GM18507 (cell line): Measurements from ENCODE around the gene MAPK8IP2.
A peak's percentile ranks its signal among the peaks of the same experiment; 100 is the strongest.

Source experiments
- DNase-seq: peaks from one replicate; pipeline ENCODE4 v3.0.0; 2011; ENCODE audit warnings: low read depth; ENCODE audit not compliant: insufficient read length; ENCODE audit errors: extremely low spot score
- FAIRE-seq: peaks from 2 replicates; lab custom pipeline; 2011; peaks lifted over from hg19 to GRCh38; lab: Jason Lieb, UNC

MAPK8IP2 gene

GRCh38 chr22:50573491-50574382 is 26.9 kb upstream of the MAPK8IP2 start:
- FAIRE-seq (no peak), DNase-seq (no peak)

DNA sequence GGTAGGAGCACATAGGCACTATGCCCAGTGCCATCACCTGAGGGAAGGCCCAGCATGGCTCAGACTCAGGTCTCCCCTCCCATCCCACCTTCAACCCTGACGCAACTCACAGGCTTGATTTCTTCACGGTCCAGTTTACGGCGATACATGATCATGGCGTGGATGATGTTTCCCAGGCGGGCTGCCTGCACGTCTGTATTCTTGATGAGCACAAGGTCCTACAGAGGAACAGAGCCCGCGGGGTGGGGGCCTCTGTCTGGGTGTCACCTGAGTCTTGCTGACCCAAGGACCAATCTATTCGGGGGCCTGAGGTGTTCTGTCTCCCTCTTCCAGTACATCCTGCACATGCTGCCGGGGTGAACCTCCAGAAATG is 26.2 kb upstream of the MAPK8IP2 start:
- FAIRE-seq: no peak
- no peak for DNase-seq

GRCh38 chr22:50575426-50575941 is 25.1 kb upstream of the MAPK8IP2 start:
- DNase-seq (no peak), FAIRE-seq (no peak)

DNA sequence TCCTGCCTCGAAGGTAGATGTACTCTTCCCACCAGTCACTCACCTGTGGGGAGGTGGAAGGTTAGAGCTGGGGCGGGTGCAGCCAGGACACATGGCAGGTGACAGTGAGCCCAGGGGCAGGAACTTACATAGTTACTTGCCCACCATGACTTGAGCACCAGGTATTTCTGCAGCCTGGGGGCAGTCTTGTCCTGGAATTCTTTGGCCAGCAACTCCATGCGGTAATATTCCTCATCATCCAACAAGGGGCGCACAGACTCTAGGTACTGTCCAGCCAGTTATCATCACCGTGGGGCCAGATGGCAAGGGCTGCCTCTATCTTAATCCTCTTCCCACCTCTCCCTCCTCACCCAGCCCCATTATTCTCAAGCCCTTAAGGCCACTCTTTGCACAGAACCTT is 24.5 kb upstream of the MAPK8IP2 start:
- DNase-seq (no peak), FAIRE-seq (no peak)

- DNase-seq: no peak
- FAIRE-seq: no peak
Observed at GRCh38 chr22:50576806-50577696, 23.5 kb upstream of the MAPK8IP2 start.

DNA sequence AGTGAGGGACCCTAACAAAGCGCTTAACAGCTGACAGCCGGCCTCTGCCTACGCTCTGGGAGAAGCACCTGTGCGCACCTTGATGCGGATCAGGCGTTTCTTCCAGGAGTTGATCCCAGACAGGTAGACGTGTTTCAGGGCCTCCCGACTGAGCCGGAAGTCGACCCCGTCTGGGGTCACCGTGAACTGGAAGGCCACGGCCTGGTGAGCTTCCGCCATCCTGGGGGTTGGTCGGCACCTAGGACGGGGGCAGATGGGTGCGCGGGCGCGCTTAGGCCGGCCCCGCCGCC is 23.0 kb upstream of the MAPK8IP2 start:
- DNase-seq (no peak), FAIRE-seq (no peak)

- FAIRE-seq (no peak), DNase-seq (no peak)
Observed at GRCh38 chr22:50577987-50578775, 22.4 kb upstream of the MAPK8IP2 start, which contains the start of gene CPT1B. CPT1B (minus strand) TSS chr22:50578427; CDS start chr22:50577915, 512 bp downstream.

GRCh38 chr22:50578776-50579310 is 21.8 kb upstream of the MAPK8IP2 start:
- FAIRE-seq: no peak
- DNase-seq: no peak

DNA sequence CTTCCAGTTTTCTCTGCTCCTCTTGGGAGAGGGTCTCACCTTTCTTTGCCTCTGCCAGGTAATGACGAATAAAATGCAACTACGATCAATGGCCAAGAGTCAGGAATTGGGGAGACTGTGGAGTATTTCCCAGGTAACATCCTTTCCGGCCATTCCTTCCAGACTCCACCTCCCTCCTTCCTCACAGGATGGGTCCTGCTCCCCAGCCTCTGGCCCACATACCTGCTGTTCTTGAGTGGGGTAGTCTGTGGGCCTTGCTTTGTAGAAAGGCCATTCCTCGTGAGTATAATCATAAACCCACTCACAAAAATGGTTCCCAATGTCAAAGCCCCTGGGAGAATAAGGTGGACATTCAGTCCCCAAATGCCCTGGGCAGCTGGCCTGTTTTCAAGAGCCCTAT is 20.8 kb upstream of the MAPK8IP2 start:
- DNase-seq: no peak
- no peak for FAIRE-seq

- FAIRE-seq: no peak
Observed at GRCh38 chr22:50581031-50581949, 19.3 kb upstream of the MAPK8IP2 start.

DNA sequence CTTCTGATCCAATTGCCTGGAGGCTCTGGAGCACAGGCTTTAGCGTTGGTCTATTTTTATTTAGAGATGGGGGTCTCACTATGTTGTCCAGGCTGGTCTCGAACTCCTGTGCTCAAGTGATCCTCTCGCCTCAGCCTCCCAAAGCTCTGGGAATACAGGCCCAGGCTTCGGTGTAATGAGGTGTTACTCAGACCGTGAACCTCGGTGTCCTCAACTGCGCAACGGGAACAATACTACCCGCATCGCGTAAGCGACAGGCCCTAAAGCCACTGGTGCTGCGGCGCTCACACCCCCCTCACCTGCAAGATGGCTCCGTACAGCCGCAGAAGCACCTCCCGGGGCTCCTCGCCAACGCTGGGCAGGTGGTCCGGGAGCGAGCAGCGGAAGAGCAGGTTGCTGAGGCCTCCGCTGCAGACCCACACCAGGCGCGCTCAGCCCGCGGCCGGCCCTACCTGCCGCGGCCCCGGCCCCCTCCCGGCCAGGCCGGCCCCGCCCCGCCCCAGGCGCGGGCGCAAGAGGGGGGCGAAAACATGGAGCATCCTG is 18.6 kb upstream of the MAPK8IP2 start:
- FAIRE-seq (no peak), DNase-seq (no peak)

More at GRCh38 chr22:50581031-50581949, 19.3 kb upstream of the MAPK8IP2 start:
- no peak for DNase-seq

DNA sequence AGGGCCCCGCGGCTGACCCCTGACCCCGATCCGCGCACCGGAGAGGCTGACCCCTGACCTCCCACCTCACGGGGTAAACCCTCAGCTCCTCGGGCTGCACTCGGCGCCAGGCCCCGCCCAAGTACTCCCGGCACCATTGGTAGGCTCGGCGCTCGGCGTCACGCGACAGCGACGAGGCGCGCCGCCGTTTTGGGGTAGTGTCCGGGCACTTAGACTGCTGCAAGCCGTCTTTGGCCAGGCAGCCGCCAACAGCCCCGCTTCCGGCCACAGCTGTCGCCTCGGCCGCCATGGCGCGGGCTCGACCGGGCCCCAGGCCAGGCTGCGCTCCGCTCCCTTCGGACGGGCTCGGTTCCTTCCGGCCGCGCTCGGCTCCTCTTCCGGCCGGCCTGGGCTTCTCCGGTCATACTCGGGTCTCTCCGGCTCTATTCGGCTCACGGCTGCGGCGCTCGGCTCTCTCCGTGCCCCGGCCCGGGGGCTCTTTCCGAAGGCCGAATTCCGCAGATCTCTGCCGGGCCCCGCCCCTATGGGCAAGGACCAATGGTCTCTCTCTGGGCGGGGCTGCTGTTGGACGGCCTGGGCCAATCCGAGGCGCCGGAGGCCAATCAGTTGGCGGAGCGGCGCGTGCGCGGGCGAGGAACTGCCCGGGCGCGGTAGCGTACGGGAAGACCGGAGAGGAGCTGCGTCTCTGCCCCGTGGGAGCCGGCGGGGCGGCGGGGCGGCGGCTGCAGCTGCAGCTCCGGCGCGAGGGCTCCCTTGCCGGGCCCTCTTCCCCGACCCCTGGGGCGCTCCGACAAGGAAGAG is 17.9 kb upstream of the MAPK8IP2 start, which contains the start of gene CHKB:
TSS of gene CHKB (minus strand) at position 357 of the 801 bp plus-strand sequence. CDS start at position 289, 68 bp downstream.
- peak; percentile 99 for DNase-seq
- peak; percentile 100 for FAIRE-seq

- no peak for FAIRE-seq
- no peak for DNase-seq
Observed at GRCh38 chr22:50583294-50583861, 17.2 kb upstream of the MAPK8IP2 start.

DNA sequence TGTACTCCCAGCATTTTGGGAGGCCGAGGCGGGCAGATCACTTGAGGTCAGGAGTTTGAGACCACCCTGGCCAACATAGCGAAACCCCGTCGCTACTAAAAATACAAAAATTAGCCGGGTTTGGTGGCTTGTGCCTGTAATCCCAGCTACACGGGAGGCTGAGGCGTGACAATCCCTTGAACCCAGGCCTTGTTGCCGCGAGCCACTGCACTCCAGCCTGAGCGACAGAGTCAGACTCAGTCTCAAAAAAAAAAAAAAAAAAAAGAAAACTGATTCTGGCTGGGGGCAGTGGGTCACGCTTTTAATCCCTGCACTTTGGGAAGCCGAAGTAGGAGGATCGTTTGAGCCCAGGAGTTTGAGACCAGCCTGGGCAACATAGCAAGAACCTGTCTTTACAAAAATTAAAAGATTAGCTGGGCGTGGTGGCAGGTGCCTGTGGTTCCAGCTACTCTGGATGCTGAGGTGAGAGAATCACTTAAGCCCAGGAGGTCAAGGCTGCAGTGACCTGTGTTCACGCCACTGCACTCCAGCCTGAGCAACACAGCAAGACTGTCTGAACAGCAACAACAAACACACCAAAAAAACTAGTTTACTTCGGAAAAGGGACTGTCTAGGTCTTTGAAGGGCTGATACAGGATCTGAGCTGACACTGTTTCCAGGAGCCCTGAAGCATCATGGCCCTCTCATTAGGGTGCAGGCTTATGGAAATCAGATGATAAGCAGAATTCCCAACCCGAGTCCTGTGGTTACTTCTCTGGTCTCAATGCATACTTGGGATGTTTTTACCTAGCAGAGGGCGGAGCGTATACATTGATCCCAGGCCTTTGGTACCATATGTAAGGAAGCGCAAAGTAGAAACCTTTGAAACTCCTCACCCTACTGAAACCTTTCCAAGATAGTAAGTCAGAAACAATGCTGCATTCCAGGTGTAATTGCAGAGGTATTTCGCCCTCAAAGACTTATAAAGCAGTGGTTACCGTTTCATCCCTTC is 16.2 kb upstream of the MAPK8IP2 start:
- no peak for DNase-seq
- FAIRE-seq: no peak

DNA sequence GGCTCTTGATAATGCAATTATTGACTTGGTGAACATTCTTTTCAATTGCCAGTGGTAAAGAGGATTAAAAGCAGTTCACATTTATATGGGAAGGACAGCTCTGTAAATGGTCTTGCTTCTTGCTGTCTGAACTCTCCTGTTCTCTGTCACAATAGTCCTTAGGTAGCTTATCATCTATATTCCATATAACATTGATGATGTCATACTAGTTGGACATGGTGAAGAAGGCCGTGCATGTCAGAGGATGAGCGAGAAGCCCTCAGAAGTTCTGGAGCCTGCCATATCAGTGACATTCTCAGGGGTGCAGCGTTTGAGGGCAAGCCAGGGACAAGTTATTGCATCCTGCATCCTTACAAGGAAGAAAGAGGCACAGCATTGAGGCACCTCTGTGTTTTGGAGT is 15.4 kb upstream of the MAPK8IP2 start:
- DNase-seq (no peak), FAIRE-seq (no peak)

DNA sequence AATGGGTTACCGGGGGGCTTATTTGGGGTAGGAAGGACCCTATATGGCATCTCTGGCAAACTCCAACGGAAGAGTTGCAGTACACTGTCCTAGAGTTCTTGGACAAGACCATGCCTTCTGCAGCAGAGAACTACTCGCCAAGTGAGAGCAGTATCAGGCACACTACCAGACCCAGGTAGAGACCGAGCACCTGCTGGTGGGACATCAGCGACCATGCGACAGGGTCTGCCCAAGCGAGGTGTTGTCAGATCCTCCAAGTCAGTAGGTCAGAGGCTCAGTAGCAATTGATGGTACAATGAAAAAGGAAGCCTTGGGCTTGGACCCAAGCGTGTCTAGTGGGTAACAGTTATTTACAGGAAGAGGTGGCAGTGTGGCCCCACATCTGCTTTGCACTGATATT is 14.8 kb upstream of the MAPK8IP2 start:
- DNase-seq (no peak), FAIRE-seq (no peak)
